HG02759 (cell line): Measurements from ENCODE around the gene HERC3.

ENCODE experiments used
- ATAC-seq: cut with Tn5 transposase; IDR thresholded peaks from one replicate; pipeline ENCODE4 v1.9.1; 2021; ENCODE audit warnings: mild to moderate bottlenecking, moderate library complexity; ENCODE audit not compliant: unreplicated experiment

Gene HERC3

DNA sequence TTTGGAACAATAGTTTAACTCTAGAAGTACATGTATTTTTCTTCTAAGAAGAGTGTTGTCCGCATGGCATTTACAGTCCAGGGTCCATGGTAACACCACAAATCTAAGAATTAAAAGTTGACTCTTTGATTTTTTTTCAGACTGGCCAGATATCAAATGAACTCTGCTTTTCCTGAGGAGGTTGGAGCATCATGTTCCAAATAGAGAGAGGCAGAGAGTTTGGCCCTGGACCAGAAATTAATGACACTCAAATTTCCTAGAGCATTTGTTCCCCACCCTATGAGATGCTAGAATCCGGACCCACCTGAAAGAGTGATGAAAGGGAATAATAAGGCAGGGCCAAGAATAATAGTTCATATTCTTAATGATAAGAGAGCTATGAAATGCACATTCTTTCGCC is 152.3 kb downstream of the HERC3 start:
- no peak for ATAC-seq

DNA sequence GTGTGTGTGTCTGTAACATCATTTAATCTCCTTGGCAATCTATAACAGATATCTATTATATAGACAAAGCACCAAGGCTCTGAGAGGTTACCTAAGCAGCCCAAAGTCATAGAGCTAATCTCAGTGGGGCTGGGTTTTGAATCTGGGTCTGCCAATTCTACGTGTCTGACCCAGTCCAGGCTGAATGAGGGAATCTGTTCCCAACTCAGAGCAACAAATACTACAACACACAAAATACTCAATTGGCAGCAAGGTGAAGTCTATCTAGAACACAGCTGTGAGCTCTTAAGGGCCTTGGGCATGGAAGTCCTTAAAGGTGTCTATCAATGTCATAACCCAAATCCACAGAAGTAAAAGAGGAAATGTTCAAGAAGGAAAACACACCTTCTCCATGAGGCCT is 152.9 kb downstream of the HERC3 start:
- no peak for ATAC-seq

DNA sequence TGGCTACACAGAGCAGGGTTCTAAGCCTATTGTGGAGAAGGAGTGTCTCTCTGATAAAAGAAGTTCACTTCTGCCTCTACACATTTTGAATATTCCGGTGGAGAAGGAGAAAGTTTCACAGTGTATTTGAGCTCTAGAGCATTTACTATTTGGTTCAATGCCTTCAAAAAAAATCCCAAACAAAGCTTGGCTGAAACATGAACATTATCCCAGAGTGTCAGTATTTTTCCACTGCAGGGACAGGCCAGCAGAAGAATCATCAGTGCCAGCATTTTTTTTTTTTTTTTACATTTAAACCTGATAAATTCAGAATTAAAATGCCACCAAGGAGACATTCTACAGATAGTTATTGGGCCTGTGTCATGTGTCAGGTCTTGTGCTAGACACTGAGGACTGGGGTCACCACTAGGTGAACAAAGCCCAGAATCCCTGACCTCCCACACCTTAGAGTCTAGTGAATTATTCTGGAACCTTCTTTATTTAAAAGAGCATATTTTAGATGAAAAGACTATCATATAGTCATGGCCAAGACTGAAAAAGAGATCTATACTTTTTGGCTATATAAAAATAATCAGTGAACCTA is 153.4 kb downstream of the HERC3 start:
- ATAC-seq, result no peak

DNA sequence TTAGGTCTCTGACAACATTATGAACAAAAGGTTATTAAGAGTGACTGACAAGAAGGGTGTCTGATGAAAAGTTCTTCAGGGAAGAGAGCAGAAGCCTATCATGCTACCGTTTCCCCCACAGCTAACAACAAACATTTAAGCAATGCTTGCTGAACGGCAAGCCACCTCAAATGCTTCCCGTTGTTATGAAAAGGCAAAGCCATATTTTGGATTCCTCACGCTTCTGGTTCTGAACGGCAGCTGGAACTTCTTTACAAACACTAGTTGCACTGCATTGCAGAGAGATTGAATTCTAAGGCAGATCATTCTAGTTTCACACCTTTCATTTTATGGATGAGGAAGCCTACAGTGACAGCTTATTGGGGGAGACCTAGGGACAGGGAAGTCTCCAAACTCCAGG is 153.9 kb downstream of the HERC3 start:
- no peak for ATAC-seq

DNA sequence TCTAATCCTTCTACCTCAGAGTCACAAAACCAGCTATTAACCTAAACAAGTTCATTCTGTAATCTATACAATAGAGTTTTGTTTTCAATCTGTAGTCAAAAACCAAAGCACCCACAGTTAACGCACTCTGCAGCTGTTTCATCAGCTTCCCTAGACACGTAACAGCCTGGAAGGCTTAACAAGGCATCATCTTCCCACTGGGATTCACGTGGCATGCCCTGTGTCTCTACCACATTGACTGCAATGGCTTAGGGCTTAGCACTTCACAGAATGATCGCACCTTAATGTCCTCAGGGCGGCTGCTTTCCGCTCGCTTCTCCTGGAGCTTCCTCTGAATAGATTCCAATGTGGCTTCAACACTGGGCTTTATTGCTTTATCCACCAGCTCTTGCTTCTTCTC is 155.1 kb downstream of the HERC3 start:
- no peak for ATAC-seq

DNA sequence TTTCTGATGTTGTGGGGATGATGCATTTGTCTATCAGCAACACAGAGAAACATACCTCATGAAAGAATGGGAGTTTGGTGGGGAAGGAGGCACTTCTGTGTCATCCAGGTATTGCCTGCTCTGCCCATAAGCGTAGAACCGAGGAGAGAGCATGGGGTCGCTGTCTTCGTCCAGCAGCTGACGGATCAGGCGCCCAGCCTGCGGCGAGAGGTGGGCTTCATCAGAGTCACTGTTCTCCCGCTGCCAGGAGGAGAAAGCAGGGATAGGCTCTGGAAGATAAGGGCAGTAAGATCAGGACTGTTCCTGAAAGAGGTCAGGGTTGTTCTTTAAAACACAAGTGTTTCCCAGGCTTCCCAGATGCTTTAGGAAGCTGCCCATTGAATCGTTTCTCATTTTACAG is 158.1 kb downstream of the HERC3 start:
- ATAC-seq, result no peak

DNA sequence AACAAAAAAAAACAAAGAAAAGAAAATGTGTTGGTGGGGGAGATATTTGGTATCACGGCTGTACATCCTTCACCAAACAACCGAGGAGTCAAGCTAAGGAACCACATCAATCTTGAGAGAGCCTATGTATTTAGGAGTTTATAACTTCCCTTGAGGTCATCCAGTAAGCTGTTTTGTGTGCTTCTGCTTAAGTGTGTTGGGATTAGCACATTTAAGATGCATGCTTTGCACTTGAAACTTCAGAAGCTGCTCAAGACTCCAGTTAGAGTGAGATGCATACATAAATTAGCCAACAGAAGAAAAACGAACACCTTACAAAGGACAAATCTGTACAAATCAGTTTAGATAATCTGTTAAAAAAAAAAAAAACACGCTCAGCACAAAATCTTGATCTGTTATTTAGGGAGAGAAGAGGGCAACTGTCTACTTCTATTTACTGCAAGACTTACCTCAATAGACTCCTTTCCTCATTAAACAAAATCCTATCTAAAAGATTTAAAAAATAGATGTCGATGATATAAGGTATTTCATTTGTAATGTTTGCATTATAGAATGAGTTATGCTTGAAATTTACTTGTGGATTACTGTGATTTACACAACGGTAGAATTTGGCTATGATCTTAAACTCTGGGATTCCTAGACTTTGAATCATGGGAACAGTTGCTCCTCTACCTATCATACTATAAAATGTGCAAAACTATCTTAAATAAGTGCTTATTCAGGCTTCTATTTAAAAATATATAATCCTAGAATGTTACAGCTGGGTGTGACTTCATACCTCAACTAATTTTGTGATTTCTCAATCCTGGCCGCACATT is 159.2 kb downstream of the HERC3 start:
- ATAC-seq, result no peak

DNA sequence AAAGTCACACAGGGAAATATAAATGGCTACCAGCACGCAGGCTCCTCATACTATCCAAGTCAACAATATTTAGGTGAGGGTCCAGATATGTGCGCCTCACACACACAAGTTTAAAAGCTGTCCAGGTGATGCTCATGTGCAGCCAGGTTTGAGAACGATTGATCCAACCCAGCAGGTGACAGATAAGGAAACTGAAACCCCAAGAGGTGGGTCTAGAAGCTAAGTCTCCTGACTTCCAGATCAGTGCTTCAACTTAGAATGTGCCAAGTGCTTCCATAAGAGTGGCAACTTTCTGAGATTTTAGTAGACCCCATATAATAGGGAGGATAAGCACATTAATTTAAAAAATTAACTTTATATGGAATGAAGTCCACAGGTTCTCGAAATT is 159.8 kb downstream of the HERC3 start:
- ATAC-seq, result peak; percentile 51

DNA sequence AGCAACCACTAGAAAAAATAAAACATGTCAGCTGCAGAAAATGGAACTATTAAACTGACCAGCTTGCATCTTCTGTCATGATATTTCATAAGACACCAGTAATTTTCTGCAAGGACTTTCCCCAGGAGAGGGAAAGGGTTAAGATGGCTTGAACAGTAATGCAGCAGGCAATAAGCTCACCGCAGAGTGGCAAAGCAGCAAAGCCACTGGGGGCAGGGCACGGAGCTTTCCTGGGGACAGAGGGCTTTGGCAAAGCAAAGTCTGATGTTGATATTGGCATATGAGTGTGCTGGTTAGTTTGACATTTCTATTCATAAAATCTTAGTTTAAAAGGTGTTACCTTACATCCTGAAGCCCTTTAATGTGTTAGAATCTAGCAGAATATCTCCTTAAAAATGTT is 160.5 kb downstream of the HERC3 start:
- no peak for ATAC-seq

DNA sequence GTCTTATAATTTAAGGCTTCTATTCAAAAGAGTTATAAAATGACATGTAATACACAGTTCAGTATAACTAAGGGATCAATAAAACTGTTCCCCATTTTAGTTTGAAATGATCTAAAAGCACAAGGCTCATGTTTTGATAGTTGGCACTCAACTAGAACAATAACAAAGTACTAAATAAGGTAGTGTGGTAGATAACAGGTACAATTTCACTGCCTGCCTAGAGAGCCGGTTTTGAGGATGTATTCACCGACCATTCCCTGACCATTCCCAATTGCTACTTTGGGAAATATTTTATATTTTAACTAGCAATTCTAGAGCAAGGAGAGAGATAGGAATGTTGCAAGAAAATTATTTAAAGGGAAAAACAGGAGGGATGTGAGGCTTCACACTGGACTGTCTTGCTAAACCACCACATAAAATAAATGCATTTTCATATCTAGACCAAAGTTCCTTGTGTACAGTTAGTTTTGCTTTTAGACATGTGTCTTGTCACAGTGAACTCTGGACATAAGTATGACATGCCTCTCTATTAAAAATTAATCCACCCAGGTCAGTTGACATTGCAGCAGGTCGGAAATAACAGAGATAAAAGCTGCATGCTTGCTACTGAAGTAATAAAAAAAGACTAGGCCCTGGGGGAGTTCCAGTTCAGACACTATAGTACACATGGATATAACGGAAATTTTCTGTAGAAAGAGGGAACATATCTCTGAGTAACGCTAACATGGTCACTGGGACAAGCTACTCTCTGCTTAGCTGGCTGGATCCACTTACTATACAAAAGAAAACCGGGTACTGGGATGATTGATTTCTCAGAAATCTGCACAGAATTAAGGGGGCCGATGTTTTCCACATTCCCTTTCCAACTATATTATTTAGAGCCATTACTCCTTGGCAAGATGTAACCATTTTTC is 161.6 kb downstream of the HERC3 start:
- peak; percentile 59 for ATAC-seq

DNA sequence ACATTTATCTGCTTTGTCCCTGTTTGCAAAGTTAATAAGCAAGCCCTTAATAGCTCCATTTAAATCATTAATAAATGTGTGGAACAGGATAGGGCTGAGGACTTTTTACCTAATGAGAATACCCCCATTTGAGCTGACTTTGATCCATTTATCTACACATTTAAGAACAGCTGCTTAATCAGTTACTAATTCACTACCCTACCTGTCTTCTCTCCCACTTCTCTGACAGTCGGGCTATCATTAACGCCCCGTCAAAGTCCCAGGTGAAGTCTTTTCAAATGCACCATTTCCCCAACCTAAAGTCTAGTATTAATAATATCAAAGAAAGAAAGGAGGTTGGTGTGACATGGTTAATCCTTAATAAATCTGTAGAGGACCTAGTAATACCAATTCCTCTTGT is 162.5 kb downstream of the HERC3 start:
- no peak for ATAC-seq

DNA sequence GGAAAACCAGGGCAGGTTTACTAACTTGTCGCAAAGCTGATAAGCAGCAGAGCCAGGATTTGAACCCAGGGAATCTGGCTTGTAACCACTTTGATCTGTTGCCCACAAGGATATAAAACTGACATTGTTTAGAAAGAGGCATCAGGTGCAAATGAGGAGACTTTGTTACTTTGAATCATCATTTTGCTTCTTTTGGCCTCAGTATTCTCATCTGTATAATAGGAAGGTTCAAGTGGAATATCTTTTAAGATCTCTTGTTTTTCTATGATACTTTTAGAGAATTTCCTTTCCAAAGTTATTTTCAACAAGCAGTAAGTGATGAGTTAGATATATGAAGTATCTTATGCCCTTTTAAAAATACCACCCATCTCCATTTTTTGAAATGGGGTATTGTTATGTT is 163.2 kb downstream of the HERC3 start:
- no peak for ATAC-seq

DNA sequence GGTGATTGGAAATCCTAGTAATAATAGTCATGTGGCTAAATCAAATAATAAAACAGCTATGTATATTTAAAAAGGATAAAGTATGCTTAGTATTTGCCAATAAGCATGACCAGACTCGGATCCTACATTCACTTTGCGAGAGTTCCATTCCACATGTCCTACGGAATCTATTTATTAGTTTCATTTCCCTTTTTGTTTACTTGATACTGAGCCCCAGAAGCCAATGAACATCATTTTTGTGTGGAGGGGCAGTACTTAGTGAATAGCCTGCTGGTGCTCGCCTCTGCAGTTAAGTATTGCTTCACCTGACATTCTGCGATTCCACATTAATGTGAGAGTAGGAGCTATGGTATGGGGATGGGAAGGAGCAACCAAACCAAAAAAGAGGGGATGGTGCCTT is 163.9 kb downstream of the HERC3 start:
- no peak for ATAC-seq

DNA sequence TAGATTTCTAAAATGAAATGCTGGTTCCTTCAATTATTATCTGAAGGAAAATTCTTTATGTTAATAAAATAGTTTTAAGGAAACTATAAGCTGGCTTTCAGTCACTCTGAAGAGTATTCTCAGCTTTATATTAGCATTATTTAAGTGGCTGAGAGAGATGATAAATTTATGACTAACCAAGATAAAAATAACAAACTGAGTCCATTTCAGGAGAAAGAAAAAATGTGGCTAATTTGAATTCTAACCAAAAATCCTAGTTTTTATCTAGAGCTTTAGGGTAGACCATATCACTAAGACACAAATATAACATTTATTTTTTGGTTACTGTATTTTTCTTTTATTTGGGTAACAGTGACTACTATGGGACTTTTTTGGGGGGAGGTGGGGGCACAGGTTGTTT is 164.8 kb downstream of the HERC3 start:
- ATAC-seq, result no peak

DNA sequence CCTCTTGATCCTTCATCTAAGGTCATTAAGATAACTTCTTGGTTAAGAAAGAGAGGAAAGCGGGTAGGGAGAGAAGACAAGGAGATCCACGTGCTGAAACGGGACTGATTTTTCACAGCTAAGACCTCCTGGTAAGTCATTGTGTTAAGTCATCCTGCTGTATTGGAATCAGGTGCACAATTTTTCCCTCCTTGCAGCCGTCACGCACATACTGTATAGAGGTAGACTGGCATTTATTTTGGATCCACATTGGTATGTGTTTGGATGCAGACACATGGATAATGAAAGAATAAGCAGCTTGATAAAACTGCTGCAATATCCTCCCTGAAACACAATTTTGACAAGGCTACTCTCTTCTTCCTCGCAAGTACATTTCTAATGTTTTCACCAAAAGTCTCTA is 165.5 kb downstream of the HERC3 start:
- no peak for ATAC-seq
